SK-N-MC (cell line): ENCODE results near the gene HEPHL1.

ENCODE experiments used
- EZH2 ChIP-seq: fragments of 200-600 bp; sonication (generic); IDR thresholded peaks from one replicate; pipeline ENCODE4 v1.6.1; 2017; ENCODE audit warnings: antibody characterized with exemption
- FOXP2 ChIP-seq: optimal IDR thresholded peaks from 2 replicates; pipeline ENCODE3; 2011; ENCODE audit warnings: mild to moderate bottlenecking, moderate library complexity; ENCODE audit not compliant: insufficient read depth; ENCODE audit errors: extremely low read length, control extremely low read depth
- POLR2AphosphoS5 ChIP-seq: IDR thresholded peaks from 2 replicates; pipeline ENCODE4 v1.6.1; 2012; ENCODE audit warnings: mild to moderate bottlenecking, low read depth, low read length, borderline replicate concordance

DNA sequence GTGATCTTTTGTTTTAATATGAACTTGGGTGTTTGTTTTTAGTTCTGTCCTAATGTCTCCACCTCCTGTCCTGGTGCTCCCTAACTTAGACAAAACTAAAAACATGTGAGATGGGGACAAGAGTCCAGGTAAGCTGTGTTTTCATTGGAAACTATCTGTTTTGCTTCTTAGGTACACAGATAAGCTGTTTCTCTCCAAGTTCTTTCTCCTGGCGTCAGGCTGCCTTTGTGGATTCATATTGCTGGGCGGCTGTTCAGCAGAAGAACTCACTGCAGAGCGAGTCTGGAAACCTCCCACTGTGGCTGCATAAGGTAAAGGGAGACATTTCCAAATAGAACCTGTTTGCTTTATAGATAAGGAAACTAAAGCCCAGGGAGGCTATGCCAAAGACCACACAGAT, 132.2 kb downstream of the HEPHL1 start:
- no peak for TF ChIP-seq EZH2
- TF ChIP-seq FOXP2, result no peak
- no peak for TF ChIP-seq POLR2AphosphoS5
